Esophagus muscularis mucosa (tissue), 4 donors: Measurements from ENCODE around the gene KRTCAP3. TPM values are rescaled to one million over a fixed set of nuclear protein-coding genes. Genes with fewer than 3 reads are reported as not detected.

Experiments used
- DNase-seq: peaks from one replicate; pipeline ENCODE4 v3.0.0-alpha.2; 2017; ENCODE audit errors: extremely low spot score
- H3K27ac ChIP-seq, 4 donors: fragments of 200-600 bp; sonication (generic); replicated peaks in 1 of 4; 1 replicate in 3 of 4; 2 replicates in 1 of 4; pipeline ENCODE4 v1.5.1; 2016 to 2019; ENCODE audit warnings: mild to moderate bottlenecking in 1 of 4
- H3K27me3 ChIP-seq, 4 donors: fragments of 200-600 bp; sonication (generic); one replicate each; pipeline versions ENCODE4 v1.5.1 to v1.6.0; 2016 to 2019
- H3K36me3 ChIP-seq, 4 donors: fragments of 200-600 bp; sonication (generic); one replicate each; pipeline ENCODE4 v1.5.1; 2016 to 2019
- H3K4me1 ChIP-seq, 4 donors: fragments of 200-600 bp; sonication (generic); one replicate each; pipeline ENCODE4 v1.5.1; 2016 to 2019
- H3K4me3 ChIP-seq, 4 donors: fragments of 200-600 bp; sonication (generic); 1 replicate in 2 of 4; 2 replicates in 2 of 4; pipeline ENCODE4 v1.5.1; 2016 to 2019; ENCODE audit warnings: mild to moderate bottlenecking in 4 of 4, moderate library complexity in 1 of 4
- H3K9me3 ChIP-seq, 4 donors: fragments of 200-600 bp; sonication (generic); 1 replicate in 3 of 4; 2 replicates in 1 of 4; pipeline ENCODE4 v1.5.1; 2016 to 2019
- CTCF ChIP-seq, 3 experiments: fragments of 200-600 bp in 2 of 3; fragments of 450-650 bp in 1 of 3; sonication (generic) in 2 of 3; IDR thresholded peaks; one replicate each; pipeline ENCODE4 v1.5.1; 2017 to 2019; ENCODE audit warnings: antibody characterized with exemption in 3 of 3, mild to moderate bottlenecking in 2 of 3, moderate library complexity in 1 of 3
- EP300 ChIP-seq: sonication (generic); formaldehyde crosslinking; IDR thresholded peaks from one replicate; pipeline ENCODE4 v1.6.1; 2017; ENCODE audit warnings: antibody characterized with exemption
- POLR2A ChIP-seq: fragments of 450-650 bp; IDR thresholded peaks from one replicate; pipeline ENCODE4 v1.6.1; 2017; ENCODE audit warnings: antibody characterized with exemption, moderate library complexity, mild to moderate bottlenecking, low read depth
- POLR2AphosphoS5 ChIP-seq, 2 donors: sonication (generic); formaldehyde crosslinking; IDR thresholded peaks; one replicate each; pipeline ENCODE4 v1.6.1; 2017; ENCODE audit warnings: antibody characterized with exemption in 2 of 2
- WGBS: methylation state at CpG from one replicate; pipeline ENCODE4 v1.1.5; 2018; 5-methylcytosine and 5-hydroxymethylcytosine counted together
- intact Hi-C: fragments of 100-400 bp; cut with DNase I; formaldehyde crosslinking; loops from one replicate; pipeline ENCODE4 v1.15.1; 2023
- small RNA-seq, 3 donors: library from RNA; depleted of rRNA; stranded (forward); fragments of <200 nt; gene quantifications; one replicate each; pipeline ENCODE3, GENCODE V24; 2016
- total RNA-seq, 4 donors: library from RNA; depleted of rRNA; stranded (reverse); fragments of >200 nt; gene quantifications; one replicate each; pipeline versions ENCODE4 v1.1.0 to v1.2.1, GENCODE V29; 2016

The KRTCAP3 gene
- total RNA-seq, 4 donors from 2014 or later, result 0.45 TPM; not detected in 3

DNA sequence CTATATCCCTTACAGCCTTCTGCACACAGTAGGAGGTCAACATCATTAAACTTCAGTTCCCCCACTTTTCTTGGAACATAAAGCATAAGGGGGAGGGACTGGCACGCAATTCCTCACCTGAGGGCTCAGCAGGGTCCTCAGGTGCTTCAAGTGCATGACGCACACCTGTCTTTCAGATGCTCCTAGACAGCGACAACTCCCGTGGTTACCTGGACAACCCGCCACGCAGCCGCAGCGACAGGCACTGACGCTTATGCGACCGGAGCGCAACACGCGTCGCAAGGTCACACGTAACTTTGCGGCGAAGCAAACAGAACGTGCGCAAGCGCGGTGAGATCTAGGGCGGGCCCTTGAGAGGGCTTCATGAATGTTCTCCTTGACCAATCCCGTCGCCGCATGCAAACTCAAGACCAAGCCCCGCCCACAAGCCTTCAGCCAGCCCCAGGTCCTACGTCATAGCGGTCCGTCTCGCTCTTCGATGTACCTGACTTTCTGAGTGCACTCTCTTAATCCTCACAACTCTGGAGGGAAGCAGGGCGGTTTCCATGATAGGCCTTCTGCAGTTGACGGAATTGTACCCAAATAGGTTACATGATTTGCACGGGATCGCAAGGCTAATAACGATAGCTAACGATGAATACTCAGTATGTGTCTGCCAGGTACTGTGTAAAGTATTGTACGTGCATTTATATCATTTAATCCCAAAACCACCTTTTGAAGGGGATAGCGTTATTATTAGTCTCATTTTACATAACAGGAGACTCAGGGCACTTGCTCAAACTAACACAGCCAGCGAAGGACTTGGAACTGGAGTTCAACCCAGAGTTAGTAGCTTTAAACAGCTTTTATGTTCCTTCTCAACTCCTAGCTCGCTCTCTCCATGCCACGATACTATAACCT lies 47.6 kb downstream of the KRTCAP3 start, which contains the start of gene IFT172:
IFT172 (minus strand) TSS at position 246 of the 900 bp plus-strand sequence; CDS start at position 156, 90 bp downstream.
- Histone ChIP-seq H3K4me1 (peaks cover 10 to 35% (median 29%) of the 10 kb centered on the region in 4 donors), H3K36me3 (peaks cover 0 to 15% (median 7%) of the 10 kb centered on the region in 4 donors), H3K27ac (peak within 1 kb of the TSS; percentile 73 to 82 (median 76)), H3K27me3 (peaks cover 0 to 1% (median 0%) of the 10 kb centered on the region in 4 donors), H3K4me3 (peak within 1 kb of the TSS; percentile 62 to 70 (median 66)), H3K9me3 (no peaks in the 10 kb centered on the region)
- WGBS, result 20% methylated on average over 16 of the region's 43 CpGs
- intact Hi-C loops, result loop anchor here (2.0 to 5.0 kb wide), 2 partner anchors 62 to 93 kb away; partner anchors contain the start of genes NRBP1 and ZNF512
- TF ChIP-seq EP300 (no peak), POLR2AphosphoS5 (IDR thresholded peaks at IDR 0.05) (peak; percentile 97 to 98), POLR2A (peak; percentile 20), CTCF (IDR thresholded peaks at IDR 0.05) (no peak)
- DNase-seq, result peak; percentile 100

- Histone ChIP-seq H3K36me3 (peaks cover 0 to 8% (median 0%) of the 10 kb centered on the region in 4 donors), H3K27ac (no peak overlapping the region), H3K27me3 (peaks cover 0 to 4% (median 2%) of the 10 kb centered on the region in 4 donors), H3K9me3 (no peaks in the 10 kb centered on the region), H3K4me3 (no peak overlapping the region), H3K4me1 (peaks cover 10 to 47% (median 36%) of the 10 kb centered on the region in 4 donors)
- intact Hi-C loops, result no loop called here
- TF ChIP-seq POLR2AphosphoS5 (IDR thresholded peaks at IDR 0.05) (no peak), CTCF (IDR thresholded peaks at IDR 0.05) (no peak), POLR2A (no peak), EP300 (no peak)
- 89% methylated on average over 4 of the region's 4 CpGs for WGBS
- no peak for DNase-seq
Observed at GRCh38 chr2:27492557-27492956, 50.4 kb downstream of the KRTCAP3 start.

GRCh38 chr2:27493948-27494283 lies 51.7 kb downstream of the KRTCAP3 start:
- H3K36me3 ChIP-seq, result peaks cover 0 to 8% (median 0%) of the 10 kb centered on the region in 4 donors
- DNase-seq, result no peak
- peaks cover 0 to 4% (median 2%) of the 10 kb centered on the region in 4 donors for H3K27me3 ChIP-seq
- peak overlapping the region; percentile 63 to 74 (median 70) for H3K27ac ChIP-seq
- peaks cover 5 to 35% (median 27%) of the 10 kb centered on the region in 4 donors for H3K4me1 ChIP-seq
- intact Hi-C loops, result no loop called here
- 95% methylated on average over 10 of the region's 13 CpGs for WGBS
- no peak for TF ChIP-seq CTCF (IDR thresholded peaks at IDR 0.05)
- no peak for TF ChIP-seq EP300
- TF ChIP-seq POLR2A, result no peak
- no peak for TF ChIP-seq POLR2AphosphoS5 (IDR thresholded peaks at IDR 0.05)
- H3K9me3 ChIP-seq, result no peaks in the 10 kb centered on the region
- peak overlapping the region in 2 of 4 donors; percentile 78 to 79 for H3K4me3 ChIP-seq

Small RNAs within 50 kb of the gene (small RNA-seq; reads per million reads assigned to genes)
- 0 reads per million in 3 donors for gene RNU6-986P

Other genes starting within 250 kb of the KRTCAP3 start
- 100 to 1,000 TPM; 118 to 143 (median 130) TPM for gene ATRAID, start 230.3 kb upstream of the KRTCAP3 start, total RNA-seq
- gene SLC5A6, start 230.1 kb upstream of the KRTCAP3 start, total RNA-seq, result 10 to 100 TPM in 3 of 4 donors, 1 to 10 TPM in 1; 7.5 to 21.5 (median 13.6) TPM
- gene CAD, start 225.0 kb upstream of the KRTCAP3 start, total RNA-seq, result 10 to 100 TPM; 12.4 to 28.3 (median 16.6) TPM
- gene SLC30A3, start 179.3 kb upstream of the KRTCAP3 start, total RNA-seq, result not detected
- under 1 TPM in 1 of 4 donors, not detected in 3; 0.42 TPM for gene DNAJC5G, start 166.9 kb upstream of the KRTCAP3 start, total RNA-seq
- under 1 TPM in 1 of 4 donors, not detected in 3; 0.32 TPM for gene TRIM54, start 160.0 kb upstream of the KRTCAP3 start, total RNA-seq
- gene UCN, start 133.9 kb upstream of the KRTCAP3 start, total RNA-seq, result 1 to 10 TPM; 1.8 to 6.1 (median 3.3) TPM
- 10 to 100 TPM; 46.7 to 70.2 (median 60.6) TPM for gene MPV17, start 119.3 kb upstream of the KRTCAP3 start, total RNA-seq
- 10 to 100 TPM; 27.5 to 44.3 (median 31.6) TPM for gene GTF3C2, start 85.6 kb upstream of the KRTCAP3 start, total RNA-seq
- 10 to 100 TPM; 39.0 to 50.1 (median 44.9) TPM for gene EIF2B4, start 72.0 kb upstream of the KRTCAP3 start, total RNA-seq
- 100 to 1,000 TPM in 3 of 4 donors, 10 to 100 TPM in 1; 84.7 to 151 (median 124) TPM for gene SNX17, start 71.8 kb upstream of the KRTCAP3 start, total RNA-seq
- 10 to 100 TPM in 3 of 4 donors, 1 to 10 TPM in 1; 8.3 to 14.5 (median 11.4) TPM for gene ZNF513, start 61.6 kb upstream of the KRTCAP3 start, total RNA-seq
- gene PPM1G, start 32.8 kb upstream of the KRTCAP3 start, total RNA-seq, result 10 to 100 TPM; 46.1 to 71.8 (median 62.7) TPM
- 10 to 100 TPM; 74.8 to 96.0 (median 85.8) TPM for gene NRBP1, start 13.8 kb upstream of the KRTCAP3 start, total RNA-seq
- 10 to 100 TPM; 12.1 to 29.7 (median 25.0) TPM for gene IFT172, start 47.4 kb downstream of the KRTCAP3 start, total RNA-seq
- 10 to 100 TPM in 2 of 4 donors, 1 to 10 TPM in 2; 3.3 to 12.6 (median 9.8) TPM for gene FNDC4, start 52.8 kb downstream of the KRTCAP3 start, total RNA-seq
- gene GCKR, start 54.5 kb downstream of the KRTCAP3 start, total RNA-seq, result under 1 TPM in 1 of 4 donors, not detected in 3; 0.23 TPM
- 10 to 100 TPM; 29.5 to 39.3 (median 33.7) TPM for gene ZNF512, start 140.7 kb downstream of the KRTCAP3 start, total RNA-seq
- 1 to 10 TPM; 2.7 to 6.2 (median 5.2) TPM for gene CCDC121, start 186.6 kb downstream of the KRTCAP3 start, total RNA-seq
- gene GPN1, start 186.7 kb downstream of the KRTCAP3 start, total RNA-seq, result 10 to 100 TPM; 18.8 to 28.1 (median 22.7) TPM
- 10 to 100 TPM; 18.5 to 23.1 (median 20.7) TPM for gene SUPT7L, start 221.2 kb downstream of the KRTCAP3 start, total RNA-seq
- 10 to 100 TPM; 16.7 to 22.8 (median 20.1) TPM for gene SLC4A1AP, start 221.5 kb downstream of the KRTCAP3 start, total RNA-seq